ENCODE results near the gene TMCO4. TPM values are rescaled to one million over a fixed set of nuclear protein-coding genes. Genes with fewer than 3 reads are reported as not detected.

The TMCO4 gene
- total and polyA plus RNA-seq, 5 donors from 2014 or later, result 10.9 to 18.7 (median 14.1) TPM

- Histone ChIP-seq H3K27me3 (ENCODE audit: control insufficient read depth, insufficient read depth, low read length) (no peaks in the 10 kb centered on the region), H3K36me3 (ENCODE audit: control insufficient read depth, insufficient read depth, low read length) (peaks cover 36% of the 10 kb centered on the region), H3K9me3 (ENCODE audit: control insufficient read depth in 2 of 2, low read length in 2 of 2) (no peaks in the 10 kb centered on the region), H3K4me3 (ENCODE audit: low read depth, low read length) (no peak overlapping the region), H3K4me1 (ENCODE audit: control insufficient read depth, insufficient read depth, low read length, poor library complexity, severe bottlenecking) (no peaks in the 10 kb centered on the region), H3K27ac (ENCODE audit: insufficient read depth, low read length, poor library complexity, severe bottlenecking) (no peak overlapping the region)
- Mint-ChIP-seq H3K27ac (no peak overlapping the region), H3K9me3 (peaks cover 0 to 2% (median 0%) of the 10 kb centered on the region in 7 donors), H3K36me3 (peaks cover 36% of the 10 kb centered on the region), H3K4me1 (peaks cover 0 to 4% (median 0%) of the 10 kb centered on the region in 4 donors), H3K27me3 (no peaks in the 10 kb centered on the region), H3K4me3 (no peak overlapping the region)
- DNase-seq (no peak), ATAC-seq (ENCODE audit: low read depth in 2 of 2) (no peak)
Observed at GRCh38 chr1:19752083-19752696, 47.5 kb downstream of the TMCO4 start.

GRCh38 chr1:19750882-19751276, 48.8 kb downstream of the TMCO4 start:
- Histone ChIP-seq H3K9me3 (ENCODE audit: control insufficient read depth in 2 of 2, low read length in 2 of 2) (no peaks in the 10 kb centered on the region), H3K27me3 (ENCODE audit: control insufficient read depth, insufficient read depth, low read length) (no peaks in the 10 kb centered on the region), H3K27ac (ENCODE audit: insufficient read depth, low read length, poor library complexity, severe bottlenecking) (no peak overlapping the region), H3K36me3 (ENCODE audit: control insufficient read depth, insufficient read depth, low read length) (peaks cover 46% of the 10 kb centered on the region), H3K4me3 (ENCODE audit: low read depth, low read length) (no peak overlapping the region), H3K4me1 (ENCODE audit: control insufficient read depth, insufficient read depth, low read length, poor library complexity, severe bottlenecking) (no peaks in the 10 kb centered on the region)
- H3K27me3 Mint-ChIP-seq, result no peaks in the 10 kb centered on the region
- H3K4me1 Mint-ChIP-seq, result peaks cover 0 to 4% (median 0%) of the 10 kb centered on the region in 4 donors
- H3K36me3 Mint-ChIP-seq, result peaks cover 39% of the 10 kb centered on the region
- DNase-seq (no peak), ATAC-seq (ENCODE audit: low read depth in 2 of 2) (no peak)
- no peak overlapping the region for H3K4me3 Mint-ChIP-seq
- H3K27ac Mint-ChIP-seq, result no peak overlapping the region
- peaks cover 0 to 2% (median 0%) of the 10 kb centered on the region in 7 donors for H3K9me3 Mint-ChIP-seq

- Mint-ChIP-seq H3K27me3 (no peaks in the 10 kb centered on the region), H3K27ac (no peak overlapping the region), H3K4me1 (peaks cover 0 to 4% (median 0%) of the 10 kb centered on the region in 4 donors), H3K4me3 (no peak overlapping the region), H3K9me3 (peaks cover 0 to 2% (median 0%) of the 10 kb centered on the region in 7 donors), H3K36me3 (peaks cover 44% of the 10 kb centered on the region)
- Histone ChIP-seq H3K36me3 (ENCODE audit: control insufficient read depth, insufficient read depth, low read length) (peaks cover 45% of the 10 kb centered on the region), H3K4me3 (ENCODE audit: low read depth, low read length) (no peak overlapping the region), H3K27ac (ENCODE audit: insufficient read depth, low read length, poor library complexity, severe bottlenecking) (no peak overlapping the region), H3K27me3 (ENCODE audit: control insufficient read depth, insufficient read depth, low read length) (no peaks in the 10 kb centered on the region), H3K4me1 (ENCODE audit: control insufficient read depth, insufficient read depth, low read length, poor library complexity, severe bottlenecking) (no peaks in the 10 kb centered on the region), H3K9me3 (ENCODE audit: control insufficient read depth in 2 of 2, low read length in 2 of 2) (no peaks in the 10 kb centered on the region)
- ATAC-seq (ENCODE audit: low read depth in 2 of 2) (no peak), DNase-seq (no peak)
Observed at GRCh38 chr1:19750101-19750881, 49.4 kb downstream of the TMCO4 start.

GRCh38 chr1:19749685-19750084, 50.0 kb downstream of the TMCO4 start:
- H3K4me3 ChIP-seq (ENCODE audit: low read depth, low read length), result no peak overlapping the region
- Mint-ChIP-seq H3K27me3 (no peaks in the 10 kb centered on the region), H3K4me3 (no peak overlapping the region), H3K4me1 (peaks cover 0 to 4% (median 0%) of the 10 kb centered on the region in 4 donors), H3K9me3 (peaks cover 0 to 2% (median 0%) of the 10 kb centered on the region in 7 donors), H3K27ac (no peak overlapping the region), H3K36me3 (peaks cover 47% of the 10 kb centered on the region)
- H3K27ac ChIP-seq (ENCODE audit: insufficient read depth, low read length, poor library complexity, severe bottlenecking), result no peak overlapping the region
- no peaks in the 10 kb centered on the region for H3K4me1 ChIP-seq (ENCODE audit: control insufficient read depth, insufficient read depth, low read length, poor library complexity, severe bottlenecking)
- H3K27me3 ChIP-seq (ENCODE audit: control insufficient read depth, insufficient read depth, low read length), result no peaks in the 10 kb centered on the region
- no peaks in the 10 kb centered on the region for H3K9me3 ChIP-seq (ENCODE audit: control insufficient read depth in 2 of 2, low read length in 2 of 2)
- no peak for ATAC-seq (ENCODE audit: low read depth in 2 of 2)
- H3K36me3 ChIP-seq (ENCODE audit: control insufficient read depth, insufficient read depth, low read length), result peaks cover 46% of the 10 kb centered on the region
- DNase-seq, result no peak

GRCh38 chr1:19747761-19748160, 52.0 kb downstream of the TMCO4 start:
- H3K27ac ChIP-seq (ENCODE audit: insufficient read depth, low read length, poor library complexity, severe bottlenecking), result no peak overlapping the region
- no peaks in the 10 kb centered on the region for H3K27me3 ChIP-seq (ENCODE audit: control insufficient read depth, insufficient read depth, low read length)
- Mint-ChIP-seq H3K27me3 (no peaks in the 10 kb centered on the region), H3K4me1 (peaks cover 0 to 4% (median 0%) of the 10 kb centered on the region in 4 donors), H3K4me3 (no peak overlapping the region), H3K36me3 (peaks cover 64% of the 10 kb centered on the region), H3K27ac (no peak overlapping the region), H3K9me3 (peaks cover 0 to 2% (median 0%) of the 10 kb centered on the region in 7 donors)
- no peak for ATAC-seq (ENCODE audit: low read depth in 2 of 2)
- no peaks in the 10 kb centered on the region for H3K9me3 ChIP-seq (ENCODE audit: control insufficient read depth in 2 of 2, low read length in 2 of 2)
- no peaks in the 10 kb centered on the region for H3K4me1 ChIP-seq (ENCODE audit: control insufficient read depth, insufficient read depth, low read length, poor library complexity, severe bottlenecking)
- DNase-seq, result no peak
- H3K36me3 ChIP-seq (ENCODE audit: control insufficient read depth, insufficient read depth, low read length), result peaks cover 41% of the 10 kb centered on the region
- H3K4me3 ChIP-seq (ENCODE audit: low read depth, low read length), result no peak overlapping the region

GRCh38 chr1:19744886-19745285, 54.8 kb downstream of the TMCO4 start:
- H3K27ac Mint-ChIP-seq, result no peak overlapping the region
- ATAC-seq (ENCODE audit: low read depth in 2 of 2) (no peak), DNase-seq (no peak)
- Histone ChIP-seq H3K27me3 (ENCODE audit: control insufficient read depth, insufficient read depth, low read length) (no peaks in the 10 kb centered on the region), H3K4me3 (ENCODE audit: low read depth, low read length) (no peak overlapping the region), H3K4me1 (ENCODE audit: control insufficient read depth, insufficient read depth, low read length, poor library complexity, severe bottlenecking) (no peaks in the 10 kb centered on the region), H3K9me3 (ENCODE audit: control insufficient read depth in 2 of 2, low read length in 2 of 2) (no peaks in the 10 kb centered on the region), H3K36me3 (ENCODE audit: control insufficient read depth, insufficient read depth, low read length) (peaks cover 35% of the 10 kb centered on the region), H3K27ac (ENCODE audit: insufficient read depth, low read length, poor library complexity, severe bottlenecking) (no peak overlapping the region)
- peaks cover 63% of the 10 kb centered on the region for H3K36me3 Mint-ChIP-seq
- no peaks in the 10 kb centered on the region for H3K9me3 Mint-ChIP-seq
- H3K4me3 Mint-ChIP-seq, result no peak overlapping the region
- H3K4me1 Mint-ChIP-seq, result no peaks in the 10 kb centered on the region
- H3K27me3 Mint-ChIP-seq, result no peaks in the 10 kb centered on the region

- ATAC-seq (ENCODE audit: low read depth in 2 of 2) (no peak), DNase-seq (no peak)
- Histone ChIP-seq H3K9me3 (ENCODE audit: control insufficient read depth in 2 of 2, low read length in 2 of 2) (no peaks in the 10 kb centered on the region), H3K36me3 (ENCODE audit: control insufficient read depth, insufficient read depth, low read length) (peaks cover 32% of the 10 kb centered on the region), H3K27ac (ENCODE audit: insufficient read depth, low read length, poor library complexity, severe bottlenecking) (no peak overlapping the region), H3K4me3 (ENCODE audit: low read depth, low read length) (no peak overlapping the region), H3K4me1 (ENCODE audit: control insufficient read depth, insufficient read depth, low read length, poor library complexity, severe bottlenecking) (no peaks in the 10 kb centered on the region), H3K27me3 (ENCODE audit: control insufficient read depth, insufficient read depth, low read length) (no peaks in the 10 kb centered on the region)
- Mint-ChIP-seq H3K4me3 (no peak overlapping the region), H3K4me1 (no peaks in the 10 kb centered on the region), H3K9me3 (no peaks in the 10 kb centered on the region), H3K36me3 (peaks cover 64% of the 10 kb centered on the region), H3K27ac (no peak overlapping the region), H3K27me3 (no peaks in the 10 kb centered on the region)
Observed at GRCh38 chr1:19744335-19744743, 55.4 kb downstream of the TMCO4 start.

All from CD4-positive, CD25-positive, alpha-beta regulatory T cell (primary cell).